Measurements from ENCODE around the gene ATRN. TPM values are rescaled to one million over a fixed set of nuclear protein-coding genes. Genes with fewer than 3 reads are reported as not detected.

Gene ATRN
- total and polyA plus RNA-seq, 2 of the 8 experiments (the other 6 are each of a cell fraction or from before 2014, with no cell fraction given), result 12.0 to 17.4 TPM

- TF ChIP-seq TAF7 (optimal IDR thresholded peaks at IDR 0.05; ENCODE audit: borderline replicate concordance, low read depth, low read length), result no peak
- no peak for TF ChIP-seq JUND (IDR thresholded peaks at IDR 0.05; ENCODE audit: low read length)
- TF ChIP-seq TEAD4 (IDR thresholded peaks at IDR 0.05; ENCODE audit: low read depth, low read length), result no peak
- TF ChIP-seq GTF2F1 (IDR thresholded peaks at IDR 0.05; ENCODE audit: borderline replicate concordance, low read depth, low read length), result no peak
- TF ChIP-seq SAP30 (IDR thresholded peaks at IDR 0.05; ENCODE audit: insufficient read depth, insufficient replicate concordance, low read length), result no peak
- no peak for TF ChIP-seq BRCA1 (IDR thresholded peaks at IDR 0.05; ENCODE audit: low read depth, low read length)
- no peak for TF ChIP-seq GABPA (IDR thresholded peaks at IDR 0.05; ENCODE audit: borderline replicate concordance, insufficient read depth, low read length)
- no peak for TF ChIP-seq RFX5 (IDR thresholded peaks at IDR 0.05; ENCODE audit: borderline replicate concordance, low read depth, low read length)
Measured at GRCh38 chr20:3694864-3695263, 224.0 kb downstream of the ATRN start (continued).

All from H1 (cell line).